Adrenal gland (tissue), 12 donors: ENCODE data around the gene FKBP2. TPM values are rescaled to one million over a fixed set of nuclear protein-coding genes. Genes with fewer than 3 reads are reported as not detected.

ENCODE experiments used
- DNase-seq, 7 donors: peaks; one replicate each; pipeline ENCODE4 v3.0.0-alpha.2; 2019 to 2020
- H3K27ac ChIP-seq, 5 donors: fragments of 200-600 bp; sonication (generic) in 4 of 5; 1 replicate in 3 of 5; 2 replicates in 2 of 5; pipeline versions ENCODE4 v1.5.1 to v1.8.0; 2016 to 2020; ENCODE audit warnings: mild to moderate bottlenecking in 1 of 5
- H3K27me3 ChIP-seq: fragments of 200-600 bp; 2 replicates; pipeline ENCODE4 v1.8.0; 2021
- H3K36me3 ChIP-seq, 2 donors: fragments of 200-600 bp; replicated peaks in 1 of 2; 1 replicate in 1 of 2; 2 replicates in 1 of 2; pipeline versions ENCODE4 v1.5.1 to v1.8.0; 2018 to 2022
- H3K4me1 ChIP-seq, 2 donors: fragments of 200-600 bp; replicated peaks in 1 of 2; 1 replicate in 1 of 2; 2 replicates in 1 of 2; pipeline versions ENCODE4 v1.5.1 to v1.8.0; 2018 to 2021
- H3K4me3 ChIP-seq, 4 donors: fragments of 200-600 bp; sonication (generic) in 3 of 4; one replicate each; pipeline ENCODE4 v1.5.1; 2016 to 2018
- H3K9me3 ChIP-seq, 3 donors: fragments of 200-600 bp; sonication (generic) in 1 of 3; replicated peaks in 1 of 3; 1 replicate in 2 of 3; 2 replicates in 1 of 3; pipeline versions ENCODE4 v1.5.1 to v1.8.0; 2016 to 2021
- CTCF ChIP-seq, 6 experiments: fragments of 450-650 bp in 4 of 6; fragments of 200-600 bp in 2 of 6; sonication (generic) in 1 of 6; IDR thresholded peaks; 1 replicate in 5 of 6; 2 replicates in 1 of 6; pipeline versions ENCODE4 v1.5.1 to v1.8.0; 2016 to 2021; ENCODE audit warnings: antibody characterized with exemption in 6 of 6, mild to moderate bottlenecking in 2 of 6, moderate library complexity in 1 of 6
- POLR2A ChIP-seq, 2 donors: fragments of 450-650 bp; IDR thresholded peaks; one replicate each; pipeline ENCODE4 v1.6.1; 2017; ENCODE audit warnings: antibody characterized with exemption in 2 of 2, mild to moderate bottlenecking in 2 of 2, moderate library complexity in 1 of 2
- WGBS, 4 donors: extraction: QIAGEN DNeasy Blood & Tissue Kit in 2 of 4; methylation state at CpG; one replicate each; pipeline versions ENCODE4 v1.1.5 to v1.1.7; 2013 to 2017; 5-methylcytosine and 5-hydroxymethylcytosine counted together
- intact Hi-C, 2 donors: fragments of 100-400 bp; cut with DNase I; formaldehyde crosslinking; loops; one replicate each; pipeline versions ENCODE4 v1.14.1 to v1.15.0; 2022 to 2023
- polyA plus RNA-seq, 3 donors: library from polyadenylated mRNA; stranded (reverse); fragments of 200-250 nt in 2 of 3; fragments of 350-450 nt in 1 of 3; fragmentation: Illumina TruSeq in 1 of 3; extraction: RNeasy Lipid Tissue Mini Kit (QIAGEN cat#74804) in 1 of 3; gene quantifications; one replicate each; pipeline ENCODE4 v1.2.3, GENCODE V29; 2013 to 2014
- total RNA-seq, 9 donors: library from RNA; depleted of rRNA in 4 of 9; stranded (reverse); fragments of >200 nt in 4 of 9; fragments of 120-200 nt in 1 of 9; fragmentation: NEBNext Ultra II Directional in 1 of 9; extraction: Animal tissue kit (Norgen Biotek cat#: 25700) in 1 of 9; gene quantifications; one replicate each; pipeline versions ENCODE4 v1.1.0 to v1.2.4, GENCODE V29; 2013 to 2023
- donor health status: healthy with polysubstance abuse.
- donor health status: Bipolar disorder and iron deficiency.
- donor health status: DM: yes; HTN: yes; CAD: no.
- donor health status: DM: no; HTN: no; CAD: no.
- donor health status: DM: no; HTN: no; CAD: no.
- donor health status: DM: yes; HTN: yes; CAD: no.

The FKBP2 gene
- total and polyA plus RNA-seq, 12 donors = 76.1 to 812 (median 106) TPM

GRCh38 chr11:64275031-64275800, 34.3 kb downstream of the FKBP2 start:
- H3K36me3 ChIP-seq = peaks cover 0 to 31% of the 10 kb centered on the region in 2 donors
- no peak overlapping the region for H3K27ac ChIP-seq
- H3K4me3 ChIP-seq = no peak overlapping the region
- peaks cover 7 to 11% of the 10 kb centered on the region in 2 donors for H3K4me1 ChIP-seq
- no peaks in the 10 kb centered on the region for H3K27me3 ChIP-seq
- intact Hi-C loops = no loop called here
- no peak for DNase-seq
- no peak for TF ChIP-seq POLR2A (IDR thresholded peaks at IDR 0.05)
- TF ChIP-seq CTCF (IDR thresholded peaks at IDR 0.05) = no peak
- 88 to 92% (median 92%) methylated on average over 8 to 15 of the region's 15 CpGs for WGBS, 4 donors
- H3K9me3 ChIP-seq = no peaks in the 10 kb centered on the region

- H3K9me3 ChIP-seq = no peaks in the 10 kb centered on the region
- WGBS, 4 donors = 71 to 98% (median 91%) methylated on average over 1 to 2 of the region's 2 CpGs
- peaks cover 0 to 31% of the 10 kb centered on the region in 2 donors for H3K36me3 ChIP-seq
- TF ChIP-seq CTCF (IDR thresholded peaks at IDR 0.05) = no peak
- TF ChIP-seq POLR2A (IDR thresholded peaks at IDR 0.05) = no peak
- H3K4me3 ChIP-seq = no peak overlapping the region
- H3K27me3 ChIP-seq = no peaks in the 10 kb centered on the region
- H3K4me1 ChIP-seq = peaks cover 7 to 11% of the 10 kb centered on the region in 2 donors
- intact Hi-C loops = no loop called here
- DNase-seq = no peak
- H3K27ac ChIP-seq = no peak overlapping the region
These were observed 34.9 kb downstream of the FKBP2 start for GRCh38 chr11:64275841-64276240.

DNA sequence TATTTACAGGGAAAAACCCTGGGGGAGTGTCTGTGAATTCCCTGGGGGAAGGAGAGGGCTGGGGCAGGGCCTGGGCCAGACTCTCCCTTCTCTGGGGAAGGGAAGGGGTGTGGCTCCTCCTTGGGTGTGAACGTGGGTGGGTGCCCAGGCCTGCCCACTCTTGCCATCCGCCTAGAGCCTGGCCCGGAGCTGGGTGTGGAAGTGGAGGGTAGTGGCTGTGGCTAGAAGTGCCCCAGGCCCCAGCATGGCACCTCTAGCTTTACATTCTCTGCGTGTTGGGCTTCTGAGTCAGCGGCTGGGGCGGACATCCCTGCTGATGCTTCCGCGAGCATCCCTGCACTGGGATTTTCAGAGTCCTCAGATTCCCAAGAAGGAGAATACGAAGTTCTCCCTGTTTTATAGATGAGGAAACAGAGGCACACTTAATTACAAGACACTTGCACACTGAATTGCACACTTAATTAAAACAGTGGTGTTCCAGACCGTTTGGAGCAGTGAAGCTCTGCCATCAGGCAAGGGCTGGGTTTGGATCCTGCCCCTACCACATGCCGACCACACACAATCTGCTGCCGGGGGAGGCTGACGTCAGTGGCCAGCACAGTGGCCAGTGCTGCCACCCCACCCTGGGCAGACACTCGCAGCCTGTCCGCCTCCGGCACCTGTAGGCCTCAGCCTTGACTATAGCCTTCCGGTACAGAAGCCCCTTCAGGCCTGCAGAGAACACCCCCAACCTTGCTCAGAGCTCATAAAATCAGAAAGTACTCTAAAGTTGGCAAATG, 35.9 kb downstream of the FKBP2 start:
- H3K27me3 ChIP-seq = no peaks in the 10 kb centered on the region
- peaks cover 0 to 31% of the 10 kb centered on the region in 2 donors for H3K36me3 ChIP-seq
- H3K27ac ChIP-seq = no peak overlapping the region
- TF ChIP-seq CTCF (IDR thresholded peaks at IDR 0.05) (no peak), POLR2A (IDR thresholded peaks at IDR 0.05) (no peak)
- H3K9me3 ChIP-seq = no peaks in the 10 kb centered on the region
- 83 to 88% (median 86%) methylated on average over 9 to 17 of the region's 17 CpGs for WGBS, 4 donors
- peaks cover 3 to 7% of the 10 kb centered on the region in 2 donors for H3K4me1 ChIP-seq
- no peak for DNase-seq
- no peak overlapping the region for H3K4me3 ChIP-seq
- intact Hi-C loops = no loop called here

- peaks cover 0 to 34% of the 10 kb centered on the region in 2 donors for H3K36me3 ChIP-seq
These were observed 37.8 kb downstream of the FKBP2 start for GRCh38 chr11:64278576-64279190.

More at GRCh38 chr11:64278576-64279190, 37.8 kb downstream of the FKBP2 start:
- WGBS, 4 donors = 82 to 98% (median 87%) methylated on average over 5 to 8 of the region's 8 CpGs
- no peaks in the 10 kb centered on the region for H3K9me3 ChIP-seq
- no peaks in the 10 kb centered on the region for H3K27me3 ChIP-seq
- peaks cover 4 to 7% of the 10 kb centered on the region in 2 donors for H3K4me1 ChIP-seq
- no peak for DNase-seq
- H3K27ac ChIP-seq = no peak overlapping the region
- TF ChIP-seq CTCF (IDR thresholded peaks at IDR 0.05) = no peak
- no peak for TF ChIP-seq POLR2A (IDR thresholded peaks at IDR 0.05)
- H3K4me3 ChIP-seq = no peak overlapping the region
- intact Hi-C loops = no loop called here
